ENCODE data around the gene GTSE1. TPM values are rescaled to one million over a fixed set of nuclear protein-coding genes. Genes with fewer than 3 reads are reported as not detected.

GTSE1 gene
- total RNA-seq, 1 donor from 2014 or later, result 47.7 TPM

- Mint-ChIP-seq H3K36me3 (ENCODE audit: low read depth) (peaks cover 55% of the 10 kb centered on the region), H3K27me3 (ENCODE audit: low read depth) (no peaks in the 10 kb centered on the region), H3K4me3 (ENCODE audit: low read depth) (no peak overlapping the region), H3K27ac (no peak overlapping the region), H3K4me1 (ENCODE audit: low read depth) (peaks cover 7% of the 10 kb centered on the region), H3K9me3 (no peaks in the 10 kb centered on the region)
- DNase-seq (ENCODE audit: low spot score), result no peak
- intact Hi-C loops (cut with micrococcal nuclease), result no loop called here
Observed at GRCh38 chr22:46330426-46330825, 33.8 kb downstream of the GTSE1 start.

GRCh38 chr22:46331496-46331895 lies 34.8 kb downstream of the GTSE1 start:
- H3K4me3 Mint-ChIP-seq (ENCODE audit: low read depth), result no peak overlapping the region
- no peak overlapping the region for H3K27ac Mint-ChIP-seq
- H3K9me3 Mint-ChIP-seq, result no peaks in the 10 kb centered on the region
- intact Hi-C loops (cut with micrococcal nuclease), result no loop called here
- H3K27me3 Mint-ChIP-seq (ENCODE audit: low read depth), result no peaks in the 10 kb centered on the region
- no peak for DNase-seq (ENCODE audit: low spot score)
- H3K36me3 Mint-ChIP-seq (ENCODE audit: low read depth), result peaks cover 49% of the 10 kb centered on the region
- peaks cover 10% of the 10 kb centered on the region for H3K4me1 Mint-ChIP-seq (ENCODE audit: low read depth)

- intact Hi-C loops (cut with micrococcal nuclease), result no loop called here
- Mint-ChIP-seq H3K27ac (peak within 1 kb of the TSS; percentile 96), H3K27me3 (ENCODE audit: low read depth) (no peaks in the 10 kb centered on the region), H3K4me1 (ENCODE audit: low read depth) (peaks cover 26% of the 10 kb centered on the region), H3K36me3 (ENCODE audit: low read depth) (peaks cover 62% of the 10 kb centered on the region), H3K9me3 (no peaks in the 10 kb centered on the region), H3K4me3 (ENCODE audit: low read depth) (peak within 1 kb of the TSS; percentile 94)
- DNase-seq (ENCODE audit: low spot score), result peak; percentile 72
Observed at GRCh38 chr22:46335201-46336118, 38.8 kb downstream of the GTSE1 start, which contains the start of gene TRMU. TRMU (plus strand) TSS chr22:46335714; CDS start chr22:46335765, 51 bp downstream.

- no peak for DNase-seq (ENCODE audit: low spot score)
- Mint-ChIP-seq H3K27ac (peak overlapping the region; percentile 86), H3K36me3 (ENCODE audit: low read depth) (peaks cover 62% of the 10 kb centered on the region), H3K4me3 (ENCODE audit: low read depth) (peak overlapping the region; percentile 94), H3K4me1 (ENCODE audit: low read depth) (peaks cover 26% of the 10 kb centered on the region), H3K9me3 (no peaks in the 10 kb centered on the region), H3K27me3 (ENCODE audit: low read depth) (no peaks in the 10 kb centered on the region)
- intact Hi-C loops (cut with micrococcal nuclease), result no loop called here
Observed at GRCh38 chr22:46336119-46337078, 39.7 kb downstream of the GTSE1 start.

- H3K4me3 Mint-ChIP-seq (ENCODE audit: low read depth), result peak overlapping the region; percentile 14
- no peak for DNase-seq (ENCODE audit: low spot score)
- no peaks in the 10 kb centered on the region for H3K9me3 Mint-ChIP-seq
- H3K27me3 Mint-ChIP-seq (ENCODE audit: low read depth), result no peaks in the 10 kb centered on the region
- intact Hi-C loops (cut with micrococcal nuclease), result no loop called here
- peaks cover 65% of the 10 kb centered on the region for H3K36me3 Mint-ChIP-seq (ENCODE audit: low read depth)
- peaks cover 26% of the 10 kb centered on the region for H3K4me1 Mint-ChIP-seq (ENCODE audit: low read depth)
- no peak overlapping the region for H3K27ac Mint-ChIP-seq
Observed at GRCh38 chr22:46337870-46338269, 41.2 kb downstream of the GTSE1 start.

GRCh38 chr22:46338636-46339035 lies 42.0 kb downstream of the GTSE1 start:
- Mint-ChIP-seq H3K36me3 (ENCODE audit: low read depth) (peaks cover 63% of the 10 kb centered on the region), H3K27me3 (ENCODE audit: low read depth) (no peaks in the 10 kb centered on the region), H3K4me3 (ENCODE audit: low read depth) (no peak overlapping the region)

GRCh38 chr22:46339956-46340355 lies 43.3 kb downstream of the GTSE1 start:
- Mint-ChIP-seq H3K9me3 (no peaks in the 10 kb centered on the region), H3K27me3 (ENCODE audit: low read depth) (no peaks in the 10 kb centered on the region), H3K27ac (no peak overlapping the region), H3K36me3 (ENCODE audit: low read depth) (peaks cover 75% of the 10 kb centered on the region), H3K4me1 (ENCODE audit: low read depth) (peaks cover 21% of the 10 kb centered on the region), H3K4me3 (ENCODE audit: low read depth) (no peak overlapping the region)
- intact Hi-C loops (cut with micrococcal nuclease), result no loop called here
- DNase-seq (ENCODE audit: low spot score), result no peak

More at GRCh38 chr22:46338636-46339035, 42.0 kb downstream of the GTSE1 start:
- DNase-seq (ENCODE audit: low spot score), result no peak
- H3K27ac Mint-ChIP-seq, result no peak overlapping the region
- intact Hi-C loops (cut with micrococcal nuclease), result no loop called here
- peaks cover 26% of the 10 kb centered on the region for H3K4me1 Mint-ChIP-seq (ENCODE audit: low read depth)
- no peaks in the 10 kb centered on the region for H3K9me3 Mint-ChIP-seq

- peaks cover 19% of the 10 kb centered on the region for H3K4me1 Mint-ChIP-seq (ENCODE audit: low read depth)
- no peak overlapping the region for H3K4me3 Mint-ChIP-seq (ENCODE audit: low read depth)
- peaks cover 78% of the 10 kb centered on the region for H3K36me3 Mint-ChIP-seq (ENCODE audit: low read depth)
- no peaks in the 10 kb centered on the region for H3K27me3 Mint-ChIP-seq (ENCODE audit: low read depth)
- intact Hi-C loops (cut with micrococcal nuclease), result no loop called here
- no peaks in the 10 kb centered on the region for H3K9me3 Mint-ChIP-seq
- DNase-seq (ENCODE audit: low spot score), result no peak
- no peak overlapping the region for H3K27ac Mint-ChIP-seq
Observed at GRCh38 chr22:46340676-46341075, 44.0 kb downstream of the GTSE1 start.

GRCh38 chr22:46346680-46347405 lies 50.2 kb downstream of the GTSE1 start:
- intact Hi-C loops (cut with micrococcal nuclease), result no loop called here
- no peaks in the 10 kb centered on the region for H3K27me3 Mint-ChIP-seq (ENCODE audit: low read depth)
- peaks cover 81% of the 10 kb centered on the region for H3K36me3 Mint-ChIP-seq (ENCODE audit: low read depth)
- DNase-seq (ENCODE audit: low spot score), result no peak
- H3K4me1 Mint-ChIP-seq (ENCODE audit: low read depth), result no peaks in the 10 kb centered on the region
- no peaks in the 10 kb centered on the region for H3K9me3 Mint-ChIP-seq
- H3K4me3 Mint-ChIP-seq (ENCODE audit: low read depth), result no peak overlapping the region
- H3K27ac Mint-ChIP-seq, result no peak overlapping the region

GRCh38 chr22:46347646-46348045 lies 51.0 kb downstream of the GTSE1 start:
- peaks cover 80% of the 10 kb centered on the region for H3K36me3 Mint-ChIP-seq (ENCODE audit: low read depth)
- DNase-seq (ENCODE audit: low spot score), result no peak
- no peak overlapping the region for H3K27ac Mint-ChIP-seq

GRCh38 chr22:46348099-46348695 lies 51.5 kb downstream of the GTSE1 start:
- intact Hi-C loops (cut with micrococcal nuclease), result no loop called here
- H3K4me3 Mint-ChIP-seq (ENCODE audit: low read depth), result no peak overlapping the region
- no peaks in the 10 kb centered on the region for H3K9me3 Mint-ChIP-seq
- H3K36me3 Mint-ChIP-seq (ENCODE audit: low read depth), result peaks cover 78% of the 10 kb centered on the region
- DNase-seq (ENCODE audit: low spot score), result no peak
- H3K27ac Mint-ChIP-seq, result no peak overlapping the region
- H3K4me1 Mint-ChIP-seq (ENCODE audit: low read depth), result no peaks in the 10 kb centered on the region
- no peaks in the 10 kb centered on the region for H3K27me3 Mint-ChIP-seq (ENCODE audit: low read depth)

More at GRCh38 chr22:46347646-46348045, 51.0 kb downstream of the GTSE1 start:
- Mint-ChIP-seq H3K9me3 (no peaks in the 10 kb centered on the region), H3K4me3 (ENCODE audit: low read depth) (no peak overlapping the region), H3K4me1 (ENCODE audit: low read depth) (no peaks in the 10 kb centered on the region), H3K27me3 (ENCODE audit: low read depth) (no peaks in the 10 kb centered on the region)
- intact Hi-C loops (cut with micrococcal nuclease), result no loop called here

GRCh38 chr22:46349238-46349637 lies 52.6 kb downstream of the GTSE1 start:
- Mint-ChIP-seq H3K9me3 (no peaks in the 10 kb centered on the region), H3K4me1 (ENCODE audit: low read depth) (no peaks in the 10 kb centered on the region), H3K27ac (no peak overlapping the region), H3K4me3 (ENCODE audit: low read depth) (no peak overlapping the region), H3K36me3 (ENCODE audit: low read depth) (peaks cover 77% of the 10 kb centered on the region), H3K27me3 (ENCODE audit: low read depth) (no peaks in the 10 kb centered on the region)
- no peak for DNase-seq (ENCODE audit: low spot score)
- intact Hi-C loops (cut with micrococcal nuclease), result no loop called here
